ENCODE measurements around the gene BRD1.

The BRD1 gene

GRCh38 chr22:49867303-49868265 lies 39.9 kb upstream of the BRD1 start:
- no peak overlapping the region for H3K4me3 ChIP-seq (ENCODE audit: low read depth, low read length)

DNA sequence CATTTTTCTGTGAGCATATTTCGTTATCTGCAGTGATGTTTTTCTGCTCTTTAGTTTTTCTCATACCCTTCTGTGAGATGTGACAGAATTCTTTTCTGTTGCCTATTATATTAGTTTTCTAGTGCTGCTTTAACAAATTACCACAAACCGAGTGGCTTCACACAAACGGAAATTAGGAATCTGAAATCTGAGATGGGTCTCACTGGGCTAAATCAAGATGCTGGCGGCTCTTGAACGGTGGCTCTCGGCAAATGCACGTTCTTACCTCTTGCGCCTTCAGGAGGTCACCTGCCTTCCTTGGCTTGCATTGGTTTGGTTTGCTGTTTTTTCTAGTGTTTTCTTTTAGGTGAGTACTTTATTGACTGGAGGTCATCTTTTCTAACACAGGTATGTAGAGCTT lies 39.0 kb upstream of the BRD1 start:
- no peak overlapping the region for H3K4me3 ChIP-seq (ENCODE audit: low read depth, low read length)
- TF ChIP-seq, protein P1, sequence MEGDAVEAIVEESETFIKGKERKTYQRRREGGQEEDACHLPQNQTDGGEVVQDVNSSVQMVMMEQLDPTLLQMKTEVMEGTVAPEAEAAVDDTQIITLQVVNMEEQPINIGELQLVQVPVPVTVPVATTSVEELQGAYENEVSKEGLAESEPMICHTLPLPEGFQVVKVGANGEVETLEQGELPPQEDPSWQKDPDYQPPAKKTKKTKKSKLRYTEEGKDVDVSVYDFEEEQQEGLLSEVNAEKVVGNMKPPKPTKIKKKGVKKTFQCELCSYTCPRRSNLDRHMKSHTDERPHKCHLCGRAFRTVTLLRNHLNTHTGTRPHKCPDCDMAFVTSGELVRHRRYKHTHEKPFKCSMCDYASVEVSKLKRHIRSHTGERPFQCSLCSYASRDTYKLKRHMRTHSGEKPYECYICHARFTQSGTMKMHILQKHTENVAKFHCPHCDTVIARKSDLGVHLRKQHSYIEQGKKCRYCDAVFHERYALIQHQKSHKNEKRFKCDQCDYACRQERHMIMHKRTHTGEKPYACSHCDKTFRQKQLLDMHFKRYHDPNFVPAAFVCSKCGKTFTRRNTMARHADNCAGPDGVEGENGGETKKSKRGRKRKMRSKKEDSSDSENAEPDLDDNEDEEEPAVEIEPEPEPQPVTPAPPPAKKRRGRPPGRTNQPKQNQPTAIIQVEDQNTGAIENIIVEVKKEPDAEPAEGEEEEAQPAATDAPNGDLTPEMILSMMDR (IDR thresholded peaks at IDR 0.05; ENCODE audit: low read depth, low read length) = no peak

More at GRCh38 chr22:49867303-49868265, 39.9 kb upstream of the BRD1 start:
- TF ChIP-seq, protein P1 (IDR thresholded peaks at IDR 0.05; ENCODE audit: low read depth, low read length) = no peak

DNA sequence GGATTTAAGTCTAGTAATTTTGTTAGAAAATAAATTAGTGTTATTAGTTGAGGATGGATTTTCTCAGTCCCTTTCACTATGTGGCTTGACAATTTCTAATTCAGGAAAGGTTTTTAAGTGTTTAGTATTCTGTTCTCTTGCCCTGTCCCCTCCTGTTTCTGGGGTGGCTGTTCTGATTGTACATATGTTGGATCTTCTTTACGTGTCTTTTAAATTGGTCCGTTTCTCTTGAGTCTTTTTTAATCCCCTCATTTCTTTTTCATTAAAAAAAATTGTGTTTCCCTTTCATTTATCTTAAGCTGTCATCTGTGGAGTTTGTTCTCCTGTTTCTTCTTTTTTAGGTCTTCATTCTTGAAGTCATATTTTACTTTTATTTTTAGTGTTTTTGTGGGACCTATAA lies 38.5 kb upstream of the BRD1 start:
- H3K4me3 ChIP-seq (ENCODE audit: low read depth, low read length) = no peak overlapping the region
- TF ChIP-seq, protein P1 (IDR thresholded peaks at IDR 0.05; ENCODE audit: low read depth, low read length) = no peak

GRCh38 chr22:49865156-49865555 lies 37.5 kb upstream of the BRD1 start:
- H3K4me3 ChIP-seq (ENCODE audit: low read depth, low read length) = no peak overlapping the region
- TF ChIP-seq, protein P1 (IDR thresholded peaks at IDR 0.05; ENCODE audit: low read depth, low read length) = no peak

DNA sequence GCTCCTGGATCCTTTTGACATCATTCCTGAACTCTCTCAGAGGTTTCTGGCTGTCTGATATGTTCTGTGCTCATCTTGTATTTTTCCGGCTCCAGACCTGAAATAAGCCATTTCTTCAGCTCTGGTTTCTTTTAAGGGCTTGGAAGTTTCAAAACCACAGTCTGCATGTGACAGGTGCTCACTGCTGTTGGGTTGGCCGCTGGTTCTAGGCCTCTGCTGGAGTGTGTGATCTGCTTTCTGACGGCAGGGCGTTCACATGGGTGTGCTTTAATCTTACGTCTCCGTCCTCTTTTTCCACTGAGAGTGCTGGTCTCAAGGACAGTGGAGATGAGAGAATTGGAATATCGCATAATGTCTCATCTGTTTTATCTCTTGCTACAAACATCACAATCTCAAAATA lies 36.3 kb upstream of the BRD1 start:
- TF ChIP-seq, protein P1 (IDR thresholded peaks at IDR 0.05; ENCODE audit: low read depth, low read length) = no peak
- no peak overlapping the region for H3K4me3 ChIP-seq (ENCODE audit: low read depth, low read length)

GRCh38 chr22:49862496-49862776 lies 34.8 kb upstream of the BRD1 start:
- TF ChIP-seq, protein P1 (IDR thresholded peaks at IDR 0.05; ENCODE audit: low read depth, low read length) = no peak
- H3K4me3 ChIP-seq (ENCODE audit: low read depth, low read length) = no peak overlapping the region

DNA sequence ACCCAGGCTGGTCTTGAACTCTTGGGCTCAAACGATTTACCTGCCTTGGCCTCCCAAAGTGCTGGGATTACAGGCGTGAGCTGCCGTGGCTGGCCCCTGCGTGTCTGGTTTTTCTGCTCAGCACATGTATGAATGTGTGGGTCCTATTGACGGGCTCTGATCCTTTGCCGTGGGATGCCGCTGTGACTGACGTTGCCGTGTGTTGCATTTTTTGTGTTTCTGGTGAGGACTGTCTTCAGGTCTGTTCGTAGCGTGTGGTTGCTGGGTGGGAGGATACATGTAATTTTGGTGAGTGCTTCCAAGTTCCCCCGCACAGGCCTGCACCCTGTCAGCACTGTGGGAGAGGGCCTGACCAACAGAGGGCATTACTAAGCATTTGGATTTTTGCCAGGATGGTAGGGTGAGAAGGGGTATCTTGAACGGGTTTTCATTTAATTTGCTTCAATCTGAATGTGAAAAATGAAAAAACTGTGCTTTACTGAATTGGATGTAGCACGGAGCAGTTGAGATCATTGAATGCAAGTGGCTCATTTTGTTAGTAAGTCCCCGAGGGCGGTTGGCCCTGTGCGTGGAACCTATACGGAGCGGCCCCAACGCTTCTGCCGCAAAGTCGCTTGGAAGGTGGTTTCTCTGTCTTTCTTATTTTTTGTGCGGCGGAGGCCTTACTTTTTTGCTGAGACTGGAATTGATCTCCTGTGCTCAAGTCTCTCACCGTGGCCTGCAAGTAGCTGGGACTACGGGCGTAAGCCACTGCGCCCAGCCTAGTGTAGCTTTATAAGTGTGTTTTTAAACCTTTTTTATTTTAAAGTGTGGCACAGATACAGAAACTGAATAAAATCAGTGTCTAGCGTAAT lies 34.2 kb upstream of the BRD1 start:
- H3K4me3 ChIP-seq (ENCODE audit: low read depth, low read length) = no peak overlapping the region
- TF ChIP-seq, protein P1 (IDR thresholded peaks at IDR 0.05; ENCODE audit: low read depth, low read length) = no peak
